NK-92 (cell line): ENCODE data around the gene COL13A1.

Source experiments
- DNase-seq: peaks from one replicate; lab custom pipeline; 2025; ENCODE audit not compliant: unreplicated experiment; lab: John Stamatoyannopoulos, UW

The COL13A1 gene

GRCh38 chr10:69819716-69820506 is 18.2 kb downstream of the COL13A1 start:
- DNase-seq = no peak

- no peak for DNase-seq
These were observed 19.1 kb downstream of the COL13A1 start for GRCh38 chr10:69820817-69821216.

GRCh38 chr10:69825604-69826003 is 23.9 kb downstream of the COL13A1 start:
- DNase-seq = no peak

- no peak for DNase-seq
These were observed 24.4 kb downstream of the COL13A1 start for GRCh38 chr10:69826094-69826493.

- no peak for DNase-seq
These were observed 25.3 kb downstream of the COL13A1 start for GRCh38 chr10:69826789-69827554.

- no peak for DNase-seq
These were observed 26.6 kb downstream of the COL13A1 start for GRCh38 chr10:69828144-69828870.

GRCh38 chr10:69829775-69830174 is 28.1 kb downstream of the COL13A1 start:
- no peak for DNase-seq

GRCh38 chr10:69831231-69831855 is 29.6 kb downstream of the COL13A1 start:
- no peak for DNase-seq

- no peak for DNase-seq
These were observed 33.5 kb downstream of the COL13A1 start for GRCh38 chr10:69835233-69835632.

- DNase-seq = no peak
These were observed 34.4 kb downstream of the COL13A1 start for GRCh38 chr10:69835875-69836730.

- no peak for DNase-seq
These were observed 35.0 kb downstream of the COL13A1 start for GRCh38 chr10:69836731-69837030.

GRCh38 chr10:69837261-69837660 is 35.6 kb downstream of the COL13A1 start:
- DNase-seq = no peak

- no peak for DNase-seq
These were observed 36.7 kb downstream of the COL13A1 start for GRCh38 chr10:69838418-69838817.

- DNase-seq = no peak
These were observed 37.1 kb downstream of the COL13A1 start for GRCh38 chr10:69838853-69839252.

- DNase-seq = no peak
These were observed 38.1 kb downstream of the COL13A1 start for GRCh38 chr10:69839696-69840345.

- DNase-seq = no peak
These were observed 39.1 kb downstream of the COL13A1 start for GRCh38 chr10:69840773-69841172.

- DNase-seq = no peak
These were observed 40.3 kb downstream of the COL13A1 start for GRCh38 chr10:69842020-69842419.

GRCh38 chr10:69842882-69843281 is 41.2 kb downstream of the COL13A1 start:
- no peak for DNase-seq

- DNase-seq = no peak
These were observed 42.2 kb downstream of the COL13A1 start for GRCh38 chr10:69843923-69844322.

- DNase-seq = no peak
These were observed 43.0 kb downstream of the COL13A1 start for GRCh38 chr10:69844698-69845097.
